HG03571 (cell line): ENCODE results near the gene HUS1B.

Experiments used
- ATAC-seq: cut with Tn5 transposase; IDR thresholded peaks from one replicate; pipeline ENCODE4 v1.9.1; 2021; ENCODE audit not compliant: unreplicated experiment

Gene HUS1B

GRCh38 chr6:624979-625378 lies 31.9 kb downstream of the HUS1B start:
- no peak for ATAC-seq

GRCh38 chr6:622462-622861 lies 34.4 kb downstream of the HUS1B start:
- no peak for ATAC-seq

- no peak for ATAC-seq
Measured at GRCh38 chr6:621931-622330, 35.0 kb downstream of the HUS1B start.

- ATAC-seq = no peak
Measured at GRCh38 chr6:620950-621349, 36.0 kb downstream of the HUS1B start.

GRCh38 chr6:620166-620565 lies 36.7 kb downstream of the HUS1B start:
- no peak for ATAC-seq

GRCh38 chr6:617456-618100 lies 39.3 kb downstream of the HUS1B start:
- ATAC-seq = no peak

- no peak for ATAC-seq
Measured at GRCh38 chr6:613981-614380, 42.9 kb downstream of the HUS1B start.

- ATAC-seq = no peak
Measured at GRCh38 chr6:611928-612327, 45.0 kb downstream of the HUS1B start.

GRCh38 chr6:610882-611281 lies 46.0 kb downstream of the HUS1B start:
- no peak for ATAC-seq

- ATAC-seq = no peak
Measured at GRCh38 chr6:609905-610304, 47.0 kb downstream of the HUS1B start.

GRCh38 chr6:606829-607379 lies 50.0 kb downstream of the HUS1B start:
- ATAC-seq = no peak
